RCC 7860 (cell line): Measurements from ENCODE around the gene CARD9.
A peak's percentile ranks its signal among the peaks of the same experiment; 100 is the strongest.
"Not testable (repeated sequence)": the region's sequence is repeated elsewhere in the genome, so short reads cannot be mapped to it uniquely, and the experiment has no call there.

ENCODE experiments used
- DNase-seq: peaks from one replicate; pipeline ENCODE4 v3.0.0-alpha.2; 2015; ENCODE audit warnings: low spot score
- FAIRE-seq: peaks from 2 replicates; lab custom pipeline; 2012; peaks lifted over from hg19 to GRCh38; lab: Jason Lieb, UNC

CARD9 gene

GRCh38 chr9:136373300-136374182 lies at the start of gene CARD9:
Gene CARD9, minus strand, starts transcription at chr9:136373669. Its CDS starts 1,591 bp downstream, at chr9:136372078.
- DNase-seq = no peak
- FAIRE-seq = no peak

GRCh38 chr9:136422876-136423275 lies 49.4 kb upstream of the CARD9 start:
- no peak for FAIRE-seq
- no peak for DNase-seq

GRCh38 chr9:136421791-136422190 lies 48.3 kb upstream of the CARD9 start:
- FAIRE-seq (no peak), DNase-seq (no peak)

GRCh38 chr9:136419092-136419420 lies 45.6 kb upstream of the CARD9 start:
- DNase-seq = no peak
- FAIRE-seq = no peak

- FAIRE-seq (no peak), DNase-seq (no peak)
Observed at GRCh38 chr9:136418182-136419091, 45.0 kb upstream of the CARD9 start.

- DNase-seq (no peak), FAIRE-seq (no peak)
Observed at GRCh38 chr9:136416914-136417313, 43.4 kb upstream of the CARD9 start.

GRCh38 chr9:136416427-136416826 lies 43.0 kb upstream of the CARD9 start:
- FAIRE-seq (no peak), DNase-seq (no peak)

GRCh38 chr9:136412962-136413361 lies 39.5 kb upstream of the CARD9 start:
- FAIRE-seq (no peak), DNase-seq (no peak)

- no peak for FAIRE-seq
- DNase-seq = no peak
Observed at GRCh38 chr9:136411378-136411777, 37.9 kb upstream of the CARD9 start.

- DNase-seq (peak; percentile 74), FAIRE-seq (no peak)
Observed at GRCh38 chr9:136410500-136411287, 37.2 kb upstream of the CARD9 start, which contains the start of the genes ENTR1 and PMPCA. Gene ENTR1, minus strand, starts transcription at chr9:136410614. Its CDS starts 217 bp downstream, at chr9:136410397. Gene PMPCA, plus strand, starts transcription at chr9:136410658. Its CDS starts 11 bp downstream, at chr9:136410669.

- no peak for FAIRE-seq
- no peak for DNase-seq
Observed at GRCh38 chr9:136409557-136410455, 36.3 kb upstream of the CARD9 start.

- FAIRE-seq (no peak), DNase-seq (no peak)
Observed at GRCh38 chr9:136407911-136408310, 34.4 kb upstream of the CARD9 start.

GRCh38 chr9:136407061-136407460 lies 33.6 kb upstream of the CARD9 start:
- FAIRE-seq, DNase-seq: not testable (repeated sequence)

GRCh38 chr9:136405904-136406303 lies 32.4 kb upstream of the CARD9 start:
- not testable (repeated sequence) for DNase-seq, FAIRE-seq

- DNase-seq (no peak), FAIRE-seq (no peak)
Observed at GRCh38 chr9:136405481-136405880, 32.0 kb upstream of the CARD9 start.

GRCh38 chr9:136404801-136405136 lies 31.3 kb upstream of the CARD9 start:
- FAIRE-seq (no peak), DNase-seq (no peak)

GRCh38 chr9:136403915-136404800 lies 30.7 kb upstream of the CARD9 start:
- DNase-seq (no peak), FAIRE-seq (no peak)

GRCh38 chr9:136403538-136403914 lies 30.1 kb upstream of the CARD9 start:
- DNase-seq = no peak
- FAIRE-seq = no peak

GRCh38 chr9:136402067-136402466 lies 28.6 kb upstream of the CARD9 start:
- FAIRE-seq = no peak
- DNase-seq = no peak
